ENCODE results near the gene BRME1.

Gene BRME1

GRCh38 chr19:13899912-13900584 lies 5.9 kb downstream of the BRME1 start:
- H3K4me3 ChIP-seq (ENCODE audit: low read depth, low read length), result no peak overlapping the region
- DNase-seq (ENCODE audit: low read depth), result no peak
- TF ChIP-seq, protein P1, sequence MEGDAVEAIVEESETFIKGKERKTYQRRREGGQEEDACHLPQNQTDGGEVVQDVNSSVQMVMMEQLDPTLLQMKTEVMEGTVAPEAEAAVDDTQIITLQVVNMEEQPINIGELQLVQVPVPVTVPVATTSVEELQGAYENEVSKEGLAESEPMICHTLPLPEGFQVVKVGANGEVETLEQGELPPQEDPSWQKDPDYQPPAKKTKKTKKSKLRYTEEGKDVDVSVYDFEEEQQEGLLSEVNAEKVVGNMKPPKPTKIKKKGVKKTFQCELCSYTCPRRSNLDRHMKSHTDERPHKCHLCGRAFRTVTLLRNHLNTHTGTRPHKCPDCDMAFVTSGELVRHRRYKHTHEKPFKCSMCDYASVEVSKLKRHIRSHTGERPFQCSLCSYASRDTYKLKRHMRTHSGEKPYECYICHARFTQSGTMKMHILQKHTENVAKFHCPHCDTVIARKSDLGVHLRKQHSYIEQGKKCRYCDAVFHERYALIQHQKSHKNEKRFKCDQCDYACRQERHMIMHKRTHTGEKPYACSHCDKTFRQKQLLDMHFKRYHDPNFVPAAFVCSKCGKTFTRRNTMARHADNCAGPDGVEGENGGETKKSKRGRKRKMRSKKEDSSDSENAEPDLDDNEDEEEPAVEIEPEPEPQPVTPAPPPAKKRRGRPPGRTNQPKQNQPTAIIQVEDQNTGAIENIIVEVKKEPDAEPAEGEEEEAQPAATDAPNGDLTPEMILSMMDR (IDR thresholded peaks at IDR 0.05; ENCODE audit: control insufficient read depth, extremely low read depth, insufficient read depth), result no peak

DNA sequence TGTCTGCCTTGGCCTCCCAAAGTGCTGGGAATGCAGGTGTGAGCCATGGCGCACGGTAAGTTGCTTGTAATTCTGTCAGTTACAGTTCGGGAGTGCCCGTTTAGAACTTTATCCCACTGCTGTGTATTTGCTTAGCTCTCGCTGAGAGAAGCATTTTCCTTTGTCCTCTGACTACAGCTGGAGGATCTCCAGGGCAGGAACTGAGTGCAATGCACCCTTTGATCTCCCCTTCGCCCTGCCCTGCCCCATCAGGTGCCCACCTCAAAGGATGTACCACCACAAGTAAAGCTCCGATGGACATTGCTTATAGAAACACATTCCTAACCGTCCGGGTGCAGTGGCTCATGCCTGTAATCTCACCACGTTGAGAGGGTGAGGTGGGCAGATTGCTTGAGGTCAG lies 6.5 kb downstream of the BRME1 start:
- no peak overlapping the region for H3K4me3 ChIP-seq (ENCODE audit: low read depth, low read length)
- DNase-seq (ENCODE audit: low read depth), result no peak
- TF ChIP-seq, protein P1 (IDR thresholded peaks at IDR 0.05; ENCODE audit: control insufficient read depth, extremely low read depth, insufficient read depth), result no peak

DNA sequence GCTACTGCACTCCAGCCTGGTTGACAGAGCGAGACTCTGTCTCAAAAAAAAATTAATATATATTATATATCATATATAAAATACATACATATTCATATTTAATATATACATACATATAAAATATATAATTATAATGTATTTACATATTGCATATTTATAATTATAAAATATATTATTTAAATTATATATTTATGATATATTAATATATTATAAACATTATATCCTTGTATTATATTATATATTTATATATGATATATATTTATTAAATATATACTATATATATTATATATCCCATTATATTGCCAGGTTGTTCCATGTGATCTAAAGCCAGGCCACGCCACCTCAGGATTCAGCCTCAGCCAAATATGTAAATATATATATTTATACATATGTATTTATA lies 9.7 kb downstream of the BRME1 start:
- TF ChIP-seq, protein P1 (IDR thresholded peaks at IDR 0.05; ENCODE audit: control insufficient read depth, extremely low read depth, insufficient read depth), result no peak
- no peak for DNase-seq (ENCODE audit: low read depth)

DNA sequence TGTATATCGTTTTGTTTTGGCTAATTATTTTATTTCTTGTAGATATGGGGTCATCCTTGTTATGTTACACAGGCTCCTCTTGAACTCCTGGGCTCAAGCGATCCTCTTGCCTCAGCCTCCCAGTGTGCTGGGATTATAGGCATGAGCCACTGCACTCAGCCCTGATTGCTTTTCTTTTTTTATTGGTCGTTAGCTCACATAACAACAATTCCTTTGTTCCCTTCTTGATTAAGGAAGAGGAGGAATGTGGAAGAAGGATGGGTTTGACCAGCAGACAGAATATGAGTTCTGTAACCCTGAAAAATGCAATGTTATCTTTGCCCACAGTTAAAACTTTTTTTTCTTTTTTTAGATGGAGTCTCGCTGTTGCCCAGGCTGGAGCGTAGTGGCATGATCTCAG lies 11.4 kb downstream of the BRME1 start:
- DNase-seq (ENCODE audit: low read depth), result no peak
- TF ChIP-seq, protein P1 (IDR thresholded peaks at IDR 0.05; ENCODE audit: control insufficient read depth, extremely low read depth, insufficient read depth), result no peak
- H3K4me3 ChIP-seq (ENCODE audit: low read depth, low read length), result no peak overlapping the region

More for the DNA sequence above, 9.7 kb downstream of the BRME1 start:
- H3K4me3 ChIP-seq (ENCODE audit: low read depth, low read length), result no peak overlapping the region

DNA sequence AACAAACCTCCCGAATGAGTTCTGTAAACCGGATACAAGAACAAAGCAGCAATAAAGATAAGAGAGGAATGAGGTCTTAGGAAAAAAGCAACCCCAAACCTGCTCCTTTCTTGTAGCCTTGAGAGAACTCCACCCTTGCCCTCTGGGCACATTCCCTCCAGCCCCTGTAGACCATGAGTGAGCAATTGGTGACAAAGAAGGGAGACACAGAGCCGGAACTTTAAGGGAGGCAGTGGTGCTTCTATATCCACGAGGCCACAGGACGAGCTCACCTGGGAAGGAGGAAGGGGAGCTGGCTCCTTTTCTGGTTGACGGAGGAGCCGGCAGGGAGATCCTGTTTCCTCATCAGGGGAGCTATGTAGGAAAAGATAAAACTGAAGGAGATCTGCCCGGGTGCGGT lies 13.0 kb downstream of the BRME1 start:
- H3K4me3 ChIP-seq (ENCODE audit: low read depth, low read length), result no peak overlapping the region
- no peak for DNase-seq (ENCODE audit: low read depth)
- TF ChIP-seq, protein P1 (IDR thresholded peaks at IDR 0.05; ENCODE audit: control insufficient read depth, extremely low read depth, insufficient read depth), result no peak

DNA sequence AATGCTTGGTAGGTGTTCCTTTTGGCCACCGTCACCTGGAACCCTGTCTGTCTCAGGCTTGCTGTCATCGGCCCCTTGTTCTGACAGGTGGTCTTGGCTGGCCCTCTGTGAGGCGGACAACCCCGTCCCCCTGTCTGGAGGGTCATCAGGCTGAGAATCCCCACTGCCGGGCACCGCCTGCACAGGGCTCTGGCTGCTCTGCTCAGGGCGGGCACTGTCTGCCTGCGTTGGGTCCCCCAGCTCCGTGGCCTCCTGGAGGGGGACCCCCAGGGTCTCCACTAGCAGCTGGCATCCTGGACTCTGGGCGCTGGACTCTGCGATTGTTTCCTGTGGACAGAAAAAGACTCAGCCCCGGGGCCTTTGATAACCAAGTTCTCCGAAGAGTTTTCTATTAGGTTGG lies 15.8 kb downstream of the BRME1 start:
- TF ChIP-seq, protein P1 (IDR thresholded peaks at IDR 0.05; ENCODE audit: control insufficient read depth, extremely low read depth, insufficient read depth), result no peak
- H3K4me3 ChIP-seq (ENCODE audit: low read depth, low read length), result no peak overlapping the region
- DNase-seq (ENCODE audit: low read depth), result no peak

GRCh38 chr19:13888281-13888680 lies 17.6 kb downstream of the BRME1 start:
- DNase-seq (ENCODE audit: low read depth), result no peak
- H3K4me3 ChIP-seq (ENCODE audit: low read depth, low read length), result no peak overlapping the region
- TF ChIP-seq, protein P1 (IDR thresholded peaks at IDR 0.05; ENCODE audit: control insufficient read depth, extremely low read depth, insufficient read depth), result no peak
